Measurements from ENCODE around the gene CCDC148. TPM values are rescaled to one million over a fixed set of nuclear protein-coding genes. Genes with fewer than 3 reads are reported as not detected.

The CCDC148 gene
- total RNA-seq, 1 donor from 2014 or later, result 2.2 TPM

DNA sequence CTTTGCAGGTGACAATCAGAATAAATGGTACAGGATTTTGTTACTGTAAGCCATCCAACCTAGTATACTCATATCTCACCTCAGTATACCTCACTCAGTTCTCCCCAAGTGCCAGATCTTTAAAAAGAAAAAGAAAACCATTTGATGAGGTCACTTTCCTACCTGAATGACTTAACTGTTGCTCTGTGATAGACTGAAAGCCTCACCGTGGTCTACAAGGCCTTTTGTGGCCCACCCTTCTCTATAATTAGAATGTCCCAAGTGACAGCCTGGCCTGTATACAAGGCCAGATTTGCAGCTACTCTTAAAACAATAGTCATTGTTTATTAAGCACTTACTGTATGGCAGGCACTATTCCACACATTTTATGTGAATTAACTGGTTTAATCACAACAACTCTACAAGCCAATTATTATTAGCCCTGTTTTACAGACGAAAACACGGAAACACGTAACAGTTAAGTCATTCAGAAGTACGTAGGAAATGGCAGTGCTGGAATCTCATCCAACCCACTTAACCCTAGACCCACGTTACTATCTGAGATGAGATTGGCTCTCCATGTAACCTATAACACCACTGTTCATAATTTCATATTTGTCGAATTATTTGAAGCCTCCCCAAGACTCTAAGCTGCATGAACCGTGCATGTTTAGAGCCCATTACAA, 28.5 kb upstream of the CCDC148 start:
- H3K9me3 Mint-ChIP-seq (ENCODE audit: unreplicated experiment), result no peaks in the 10 kb centered on the region
- DNase-seq (ENCODE audit: low spot score), result no peak
- no peaks in the 10 kb centered on the region for H3K36me3 Mint-ChIP-seq (ENCODE audit: low read depth, unreplicated experiment)
- H3K27ac Mint-ChIP-seq (ENCODE audit: unreplicated experiment), result no peak overlapping the region
- H3K4me3 Mint-ChIP-seq (ENCODE audit: unreplicated experiment), result no peak overlapping the region
- H3K27me3 Mint-ChIP-seq (ENCODE audit: unreplicated experiment), result no peaks in the 10 kb centered on the region
- peaks cover 35% of the 10 kb centered on the region for H3K4me1 Mint-ChIP-seq (ENCODE audit: unreplicated experiment)
- TF ChIP-seq, protein P1, sequence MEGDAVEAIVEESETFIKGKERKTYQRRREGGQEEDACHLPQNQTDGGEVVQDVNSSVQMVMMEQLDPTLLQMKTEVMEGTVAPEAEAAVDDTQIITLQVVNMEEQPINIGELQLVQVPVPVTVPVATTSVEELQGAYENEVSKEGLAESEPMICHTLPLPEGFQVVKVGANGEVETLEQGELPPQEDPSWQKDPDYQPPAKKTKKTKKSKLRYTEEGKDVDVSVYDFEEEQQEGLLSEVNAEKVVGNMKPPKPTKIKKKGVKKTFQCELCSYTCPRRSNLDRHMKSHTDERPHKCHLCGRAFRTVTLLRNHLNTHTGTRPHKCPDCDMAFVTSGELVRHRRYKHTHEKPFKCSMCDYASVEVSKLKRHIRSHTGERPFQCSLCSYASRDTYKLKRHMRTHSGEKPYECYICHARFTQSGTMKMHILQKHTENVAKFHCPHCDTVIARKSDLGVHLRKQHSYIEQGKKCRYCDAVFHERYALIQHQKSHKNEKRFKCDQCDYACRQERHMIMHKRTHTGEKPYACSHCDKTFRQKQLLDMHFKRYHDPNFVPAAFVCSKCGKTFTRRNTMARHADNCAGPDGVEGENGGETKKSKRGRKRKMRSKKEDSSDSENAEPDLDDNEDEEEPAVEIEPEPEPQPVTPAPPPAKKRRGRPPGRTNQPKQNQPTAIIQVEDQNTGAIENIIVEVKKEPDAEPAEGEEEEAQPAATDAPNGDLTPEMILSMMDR (IDR thresholded peaks at IDR 0.05; ENCODE audit: unreplicated experiment), result no peak

DNA sequence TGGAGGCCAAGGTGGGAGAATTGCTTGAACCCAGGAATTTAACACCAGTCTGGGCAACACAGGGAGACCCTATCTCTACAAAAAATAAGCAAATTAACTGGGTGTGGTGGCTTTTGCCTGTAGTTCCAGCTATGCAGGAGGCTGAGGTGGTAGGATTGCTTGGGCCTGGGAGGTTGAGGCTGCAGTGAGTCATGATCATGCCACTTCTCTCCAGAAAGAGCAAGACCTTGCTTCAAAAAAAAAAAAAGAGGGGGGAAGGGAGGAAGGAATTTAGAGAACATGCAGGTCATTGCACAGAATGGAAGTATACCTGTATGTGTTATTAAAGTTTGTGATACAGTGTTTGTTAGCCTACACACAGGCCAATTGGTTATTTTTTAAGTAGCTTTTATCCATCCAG, 26.0 kb upstream of the CCDC148 start:
- H3K27me3 Mint-ChIP-seq (ENCODE audit: unreplicated experiment), result no peaks in the 10 kb centered on the region
- DNase-seq (ENCODE audit: low spot score), result no peak
- no peak overlapping the region for H3K27ac Mint-ChIP-seq (ENCODE audit: unreplicated experiment)

DNA sequence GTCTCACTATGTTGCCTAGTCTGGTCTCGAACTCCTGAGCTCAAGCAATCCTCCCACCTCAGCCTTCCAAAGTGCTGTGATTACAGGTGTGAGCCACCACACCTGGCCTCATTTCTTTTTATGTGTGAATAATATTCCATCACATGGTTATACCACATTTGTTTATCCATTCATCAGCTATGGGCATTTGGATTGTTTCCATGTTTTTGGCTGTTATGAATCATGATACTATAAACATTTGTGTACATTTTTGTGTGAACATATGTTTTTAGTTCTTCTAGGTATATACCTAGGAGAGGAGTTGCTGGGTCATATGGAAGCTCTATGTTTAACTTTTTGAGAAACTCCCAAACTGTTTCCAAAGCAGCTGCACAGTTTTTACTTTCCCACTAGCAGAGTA, 24.6 kb upstream of the CCDC148 start:
- Mint-ChIP-seq H3K9me3 (ENCODE audit: unreplicated experiment) (no peaks in the 10 kb centered on the region), H3K27me3 (ENCODE audit: unreplicated experiment) (no peaks in the 10 kb centered on the region), H3K36me3 (ENCODE audit: low read depth, unreplicated experiment) (no peaks in the 10 kb centered on the region), H3K4me1 (ENCODE audit: unreplicated experiment) (peaks cover 23% of the 10 kb centered on the region), H3K27ac (ENCODE audit: unreplicated experiment) (no peak overlapping the region), H3K4me3 (ENCODE audit: unreplicated experiment) (no peak overlapping the region)
- TF ChIP-seq, protein P1 (IDR thresholded peaks at IDR 0.05; ENCODE audit: unreplicated experiment), result no peak
- DNase-seq (ENCODE audit: low spot score), result no peak

More for the DNA sequence above, 26.0 kb upstream of the CCDC148 start:
- Mint-ChIP-seq H3K36me3 (ENCODE audit: low read depth, unreplicated experiment) (no peaks in the 10 kb centered on the region), H3K4me3 (ENCODE audit: unreplicated experiment) (no peak overlapping the region), H3K9me3 (ENCODE audit: unreplicated experiment) (no peaks in the 10 kb centered on the region), H3K4me1 (ENCODE audit: unreplicated experiment) (peaks cover 21% of the 10 kb centered on the region)
- TF ChIP-seq, protein P1 (IDR thresholded peaks at IDR 0.05; ENCODE audit: unreplicated experiment), result no peak

DNA sequence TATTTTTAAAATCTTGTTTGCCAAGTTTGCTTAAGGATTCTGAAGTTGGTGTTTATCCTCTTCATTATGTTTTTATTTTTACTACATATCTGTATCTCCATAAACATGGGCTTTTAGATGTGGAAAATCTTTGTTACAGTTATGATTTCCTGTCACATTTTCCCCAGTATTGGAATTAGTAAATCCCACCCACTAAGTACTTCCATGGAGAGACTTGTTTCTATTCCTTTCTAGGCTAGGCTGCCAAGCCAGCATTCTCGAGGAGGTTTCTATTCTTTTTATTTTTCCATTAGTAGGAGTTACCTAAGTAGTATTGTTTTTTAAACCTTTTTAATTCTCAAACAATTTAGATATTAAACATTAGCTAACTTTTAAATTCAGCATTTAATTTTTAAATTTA, 22.3 kb upstream of the CCDC148 start:
- DNase-seq (ENCODE audit: low spot score), result no peak
- Mint-ChIP-seq H3K4me1 (ENCODE audit: unreplicated experiment) (peaks cover 20% of the 10 kb centered on the region), H3K27me3 (ENCODE audit: unreplicated experiment) (no peaks in the 10 kb centered on the region), H3K4me3 (ENCODE audit: unreplicated experiment) (no peak overlapping the region), H3K27ac (ENCODE audit: unreplicated experiment) (no peak overlapping the region), H3K9me3 (ENCODE audit: unreplicated experiment) (no peaks in the 10 kb centered on the region), H3K36me3 (ENCODE audit: low read depth, unreplicated experiment) (no peaks in the 10 kb centered on the region)
- TF ChIP-seq, protein P1 (IDR thresholded peaks at IDR 0.05; ENCODE audit: unreplicated experiment), result no peak

DNA sequence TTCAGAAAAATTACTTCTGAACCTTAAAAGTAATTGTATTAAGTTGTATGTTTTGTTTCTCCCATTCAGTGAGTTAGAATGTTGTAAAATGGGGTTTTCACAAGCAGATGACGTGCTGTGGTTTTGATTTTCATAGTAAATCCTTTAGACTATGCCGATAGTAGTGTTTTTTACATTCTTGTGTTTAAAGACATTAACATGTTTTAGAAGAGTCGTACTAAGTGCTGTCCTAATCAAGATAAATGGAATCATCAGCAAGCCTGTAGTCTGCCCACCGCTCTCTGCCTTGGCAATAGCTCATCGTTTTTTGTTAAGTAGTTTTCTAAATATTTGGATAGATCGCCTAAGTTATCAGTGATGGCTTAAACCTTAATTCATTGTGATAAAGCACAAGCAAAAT, 21.7 kb upstream of the CCDC148 start:
- no peaks in the 10 kb centered on the region for H3K9me3 Mint-ChIP-seq (ENCODE audit: unreplicated experiment)
- H3K4me3 Mint-ChIP-seq (ENCODE audit: unreplicated experiment), result no peak overlapping the region
- H3K27me3 Mint-ChIP-seq (ENCODE audit: unreplicated experiment), result no peaks in the 10 kb centered on the region
- TF ChIP-seq, protein P1 (IDR thresholded peaks at IDR 0.05; ENCODE audit: unreplicated experiment), result no peak
- peaks cover 17% of the 10 kb centered on the region for H3K4me1 Mint-ChIP-seq (ENCODE audit: unreplicated experiment)
- peak overlapping the region; percentile 1 for H3K27ac Mint-ChIP-seq (ENCODE audit: unreplicated experiment)
- H3K36me3 Mint-ChIP-seq (ENCODE audit: low read depth, unreplicated experiment), result no peaks in the 10 kb centered on the region
- DNase-seq (ENCODE audit: low spot score), result no peak

Data from endothelial cell (in vitro differentiated cells).